HG03439 (cell line): ENCODE data around the gene DLG5.

Source experiments
- ATAC-seq: cut with Tn5 transposase; IDR thresholded peaks from one replicate; pipeline ENCODE4 v1.9.1; 2021; ENCODE audit warnings: mild to moderate bottlenecking, moderate library complexity; ENCODE audit not compliant: unreplicated experiment

DLG5 gene

DNA sequence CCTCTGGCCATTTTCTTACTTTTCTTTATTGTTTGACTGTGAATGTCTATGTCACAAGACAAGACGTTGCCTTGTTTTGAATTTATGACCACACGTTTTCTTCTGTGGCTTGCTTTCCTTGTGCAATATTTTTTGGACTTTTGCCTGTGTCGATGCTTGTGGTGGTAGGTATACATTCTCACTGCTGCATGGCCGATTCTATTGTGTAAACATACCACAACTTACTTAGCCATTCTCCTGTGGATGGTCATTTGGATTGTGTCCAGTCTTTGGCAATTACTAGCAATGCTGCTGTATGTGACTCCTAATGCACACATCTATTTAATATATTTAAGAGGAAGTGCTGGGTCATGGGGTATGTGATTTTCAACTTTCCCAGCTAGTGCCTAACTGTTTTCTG, 18.0 kb upstream of the DLG5 start:
- ATAC-seq, result no peak

DNA sequence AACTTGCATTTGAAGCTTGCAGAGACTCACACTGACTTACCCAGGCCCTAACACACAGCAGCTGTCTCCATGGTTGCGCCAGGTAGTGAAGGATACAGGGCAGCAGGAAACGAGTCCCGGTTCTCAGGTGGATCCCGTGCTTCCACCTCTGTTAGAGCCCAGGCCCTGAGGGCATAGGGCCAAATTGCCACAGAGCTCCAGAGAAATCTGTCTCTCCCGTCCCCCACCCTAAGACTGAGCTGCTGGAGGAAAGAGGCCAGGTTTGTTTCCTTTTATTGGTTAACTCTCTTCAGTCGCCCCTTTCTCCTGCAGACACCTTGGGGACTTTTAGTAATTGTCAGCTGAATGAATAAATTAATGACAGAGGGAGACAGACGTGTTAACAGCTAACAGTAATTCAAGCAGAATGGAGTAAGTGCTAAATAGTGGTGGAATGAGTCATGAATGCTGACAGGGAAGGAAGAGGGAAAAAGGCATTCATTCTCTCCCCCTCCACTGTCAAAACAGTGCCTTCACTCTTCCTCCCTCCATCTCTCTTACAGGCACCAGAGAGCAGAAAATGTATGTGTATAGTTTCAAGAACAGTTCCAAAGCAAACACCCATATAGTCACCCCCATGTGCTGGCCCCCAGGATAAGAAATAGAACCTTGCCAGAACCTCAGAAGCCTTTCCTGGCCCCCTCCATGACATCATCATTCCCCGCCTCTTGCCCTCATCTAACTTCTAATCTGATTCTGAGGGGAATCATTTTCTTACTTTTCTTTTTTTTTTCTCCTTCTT, 16.8 kb upstream of the DLG5 start:
- ATAC-seq, result no peak

DNA sequence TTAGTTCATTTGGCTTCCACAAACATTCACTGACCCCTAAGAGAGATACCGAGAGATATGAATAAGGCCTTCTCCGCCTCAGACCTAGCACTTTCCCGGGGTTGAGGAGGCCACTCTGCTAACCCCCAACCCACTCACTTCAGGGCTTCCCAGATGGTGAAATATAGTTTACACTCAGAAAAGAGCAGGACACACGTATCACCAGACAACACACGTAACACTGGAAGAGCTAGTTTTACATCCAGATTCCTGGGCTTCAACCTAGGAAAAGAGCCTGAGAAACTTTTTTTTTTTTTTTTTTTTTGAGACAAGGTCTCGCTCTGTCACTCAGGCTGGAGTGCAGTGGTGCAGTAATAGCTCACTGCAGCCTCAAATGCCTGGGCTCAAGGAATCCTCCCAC, 15.2 kb upstream of the DLG5 start:
- ATAC-seq, result no peak

DNA sequence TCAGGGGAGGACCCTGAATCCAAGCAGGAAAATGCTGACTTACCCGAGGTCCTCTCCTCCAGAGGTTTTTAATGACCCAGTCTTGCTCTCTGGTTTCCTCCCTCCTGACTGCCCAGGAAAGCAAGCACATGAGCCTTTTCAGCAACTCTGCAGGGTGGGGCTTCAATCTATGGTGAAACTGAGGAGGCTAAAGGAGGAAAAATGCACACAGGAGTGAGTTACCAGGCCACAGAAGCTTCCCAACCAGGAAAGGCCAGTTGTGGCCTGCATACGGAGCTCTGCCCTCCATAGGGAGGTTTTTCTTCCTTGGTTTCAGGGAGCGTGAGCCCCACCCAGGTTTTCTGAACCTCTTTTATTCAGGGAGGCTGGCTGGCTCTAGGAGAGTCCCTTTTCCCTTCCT, 14.1 kb upstream of the DLG5 start:
- no peak for ATAC-seq

DNA sequence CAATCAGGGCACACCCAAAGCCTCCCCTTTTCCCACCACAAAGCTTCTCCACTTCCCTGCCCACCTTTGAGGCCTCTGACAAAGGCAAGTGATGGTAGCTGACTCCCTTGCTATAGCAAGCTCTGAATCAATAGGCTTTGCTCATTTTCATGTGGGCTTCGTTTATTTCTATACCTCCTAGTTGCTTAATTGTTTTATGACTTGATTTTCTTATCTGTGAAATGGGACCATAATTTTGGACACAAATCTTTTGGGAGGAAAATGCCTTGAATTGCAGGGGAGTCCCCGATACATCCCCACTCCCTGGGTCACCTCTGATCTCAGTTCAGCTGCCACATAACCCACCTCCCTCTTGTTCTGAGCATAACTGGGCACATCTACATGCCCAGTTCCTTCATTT, 13.7 kb upstream of the DLG5 start:
- no peak for ATAC-seq

DNA sequence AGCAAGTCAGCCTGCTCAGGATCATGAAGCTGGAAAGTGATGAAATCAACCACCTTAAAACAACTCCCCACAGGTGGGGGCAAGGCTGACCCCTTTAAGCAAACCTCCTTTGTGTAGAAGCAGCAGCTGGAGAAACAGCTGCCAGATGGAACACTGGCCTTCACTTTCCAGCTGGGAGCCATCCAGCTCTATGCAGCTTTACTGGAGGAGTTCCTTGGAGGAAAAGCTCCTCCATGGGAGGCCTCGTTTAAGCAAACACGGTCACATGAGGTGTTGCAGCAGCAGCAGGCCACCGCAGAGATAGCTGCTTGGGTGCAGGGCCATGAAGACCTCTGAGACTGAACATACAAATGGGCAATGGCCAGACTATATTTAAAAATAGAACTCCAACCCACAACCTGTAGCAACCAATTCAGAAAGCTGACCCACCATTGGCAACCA, 13.0 kb upstream of the DLG5 start:
- no peak for ATAC-seq

DNA sequence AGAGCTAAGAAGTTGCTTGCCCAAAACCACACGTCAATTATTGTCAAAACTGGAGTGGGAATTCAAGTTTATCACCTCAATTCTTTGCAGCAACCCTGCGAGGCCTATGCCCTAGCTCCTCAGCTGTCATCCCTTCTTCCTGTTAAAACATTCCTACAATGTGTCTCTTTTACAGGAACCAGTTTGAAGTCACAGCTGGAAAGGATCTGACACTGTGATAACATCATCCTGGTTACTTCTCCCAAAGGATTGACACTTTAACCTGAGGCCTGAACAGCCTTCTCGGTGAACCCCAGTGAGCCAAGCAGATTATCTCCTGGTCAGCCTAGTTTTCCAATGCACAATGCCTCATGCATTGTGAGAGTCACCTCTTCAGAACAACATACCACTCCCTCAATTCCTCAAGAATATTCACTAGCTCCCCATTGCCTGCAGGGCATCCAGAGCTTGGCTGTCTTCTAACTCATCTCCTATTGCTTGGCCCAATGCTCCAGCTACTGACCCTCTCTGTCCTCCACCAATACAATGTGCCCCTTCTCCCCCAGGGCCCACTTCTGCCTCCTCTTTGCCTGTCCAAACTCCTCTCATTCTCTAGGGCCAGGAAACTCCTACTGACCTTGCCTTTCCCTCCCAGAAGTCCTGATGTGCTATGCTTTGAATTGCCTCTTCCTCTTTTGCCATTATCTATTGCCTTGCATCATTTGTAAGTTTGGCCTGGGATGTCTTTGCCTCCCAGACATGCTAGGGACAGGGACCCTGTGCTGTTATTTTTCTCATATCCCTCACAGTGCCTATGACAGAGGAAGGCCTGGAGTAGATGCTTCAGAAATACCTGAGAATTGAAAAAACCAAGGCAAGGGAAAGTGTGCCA, 10.4 kb upstream of the DLG5 start:
- no peak for ATAC-seq

DNA sequence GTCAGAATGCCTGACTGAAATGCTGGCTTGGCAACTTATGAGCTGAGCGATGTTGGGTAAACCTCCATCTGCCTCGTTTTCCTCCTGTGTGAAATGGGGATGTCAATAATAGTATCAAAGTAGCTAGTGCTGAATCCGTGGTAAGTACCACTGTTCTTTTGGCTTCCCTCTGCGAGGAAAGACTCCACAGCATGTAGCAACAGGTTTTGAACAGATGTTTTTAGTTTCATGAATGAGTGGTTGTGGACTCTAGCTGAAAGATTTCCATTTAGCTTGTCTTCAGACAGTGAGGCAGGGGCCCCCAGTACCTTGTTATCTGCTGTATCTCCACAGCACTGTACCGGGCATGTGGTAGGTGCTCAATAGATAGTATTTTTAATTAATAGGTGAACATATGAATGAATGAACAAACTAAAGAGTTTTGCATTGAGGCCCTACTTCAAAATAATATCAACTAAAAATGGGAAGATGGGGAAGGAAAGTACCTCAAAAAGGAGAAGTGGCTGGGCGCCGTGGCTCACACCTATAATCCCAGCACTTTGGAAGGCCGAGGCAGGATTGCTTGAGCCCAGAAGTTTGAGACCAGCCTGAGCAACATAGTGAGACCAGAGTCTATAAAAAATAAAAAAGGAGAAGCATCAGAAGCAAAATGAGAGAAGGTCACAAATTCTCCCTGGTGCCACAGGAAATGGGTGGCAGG, 5.6 kb upstream of the DLG5 start:
- no peak for ATAC-seq

DNA sequence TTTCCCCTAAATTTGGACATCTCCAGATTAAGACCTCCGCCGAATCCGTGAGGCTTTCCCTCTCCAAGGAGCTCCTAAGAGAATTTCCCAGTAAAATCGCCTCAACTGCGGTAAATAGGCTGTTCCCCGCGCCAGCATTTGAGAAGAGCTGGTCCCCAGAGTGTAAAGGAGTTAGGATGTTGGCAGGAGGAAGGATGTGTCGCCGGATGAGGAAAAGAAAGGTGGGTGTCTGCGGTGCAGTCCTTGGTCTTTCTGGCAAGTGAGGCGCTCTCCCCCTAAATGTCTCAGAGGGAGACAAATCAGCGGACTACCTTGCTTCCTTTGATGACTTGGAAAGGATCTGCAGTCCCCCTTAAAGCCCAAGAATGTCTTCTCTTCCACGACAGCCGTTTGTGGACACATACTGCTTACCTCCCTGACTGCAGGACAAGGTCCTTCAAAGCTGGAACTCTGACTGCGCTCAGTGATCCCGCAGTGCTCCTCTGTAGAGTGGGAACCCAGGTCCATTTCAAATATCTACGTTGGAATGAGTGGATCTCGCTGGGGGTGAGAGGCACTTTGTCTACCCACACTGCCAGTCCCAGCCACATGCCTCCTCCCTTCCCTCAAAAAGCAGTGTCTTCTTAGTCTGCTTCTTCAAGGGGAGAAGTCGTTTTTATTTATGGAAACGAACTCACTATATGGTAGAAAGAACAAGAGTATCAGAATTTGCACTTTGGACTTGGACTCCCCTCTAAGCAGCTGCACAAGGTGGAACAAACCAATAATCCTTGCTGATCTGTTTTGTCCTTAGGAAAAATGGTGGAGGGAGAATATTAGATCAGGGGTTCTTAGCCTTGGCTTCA, 1.1 kb upstream of the DLG5 start:
- no peak for ATAC-seq

DNA sequence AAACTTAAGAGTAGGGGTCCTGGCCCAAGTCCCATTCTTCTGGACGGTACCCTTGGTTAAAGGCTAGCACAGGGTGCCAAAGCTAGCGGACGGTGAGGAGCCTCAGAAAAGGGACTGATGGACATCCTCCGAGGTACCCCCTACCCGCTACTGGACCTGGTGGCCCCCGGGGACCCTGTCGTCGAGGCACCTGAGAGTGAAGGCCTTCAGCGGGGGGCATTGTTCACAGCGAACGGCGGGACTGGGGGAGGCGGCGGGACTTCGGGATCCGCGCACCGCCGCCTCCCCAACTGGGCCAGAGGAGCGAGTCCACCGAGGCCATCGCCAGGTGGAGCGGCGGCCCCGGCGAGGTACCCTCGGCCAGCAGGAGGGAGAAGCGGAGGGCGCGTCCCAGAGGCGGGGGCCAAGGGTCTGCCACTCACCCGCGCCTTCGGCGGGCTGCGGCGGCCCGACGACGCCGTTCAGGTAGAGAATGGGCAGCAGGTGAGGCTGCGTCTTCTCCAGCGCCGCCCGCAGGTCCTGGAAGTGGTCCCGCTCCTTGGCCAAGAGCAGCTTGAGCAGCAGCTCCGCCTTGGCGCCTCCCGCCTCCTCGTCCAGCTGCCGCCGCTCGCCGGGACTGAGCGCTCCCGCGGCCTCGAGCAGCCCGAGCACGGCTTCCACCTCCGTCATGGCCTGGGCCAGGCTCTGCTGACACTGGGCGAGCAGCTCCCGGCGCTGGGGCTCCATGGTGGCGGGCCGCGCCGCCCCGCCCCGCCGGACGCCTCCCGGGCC, 575 bp downstream of the DLG5 start:
- no peak for ATAC-seq

DNA sequence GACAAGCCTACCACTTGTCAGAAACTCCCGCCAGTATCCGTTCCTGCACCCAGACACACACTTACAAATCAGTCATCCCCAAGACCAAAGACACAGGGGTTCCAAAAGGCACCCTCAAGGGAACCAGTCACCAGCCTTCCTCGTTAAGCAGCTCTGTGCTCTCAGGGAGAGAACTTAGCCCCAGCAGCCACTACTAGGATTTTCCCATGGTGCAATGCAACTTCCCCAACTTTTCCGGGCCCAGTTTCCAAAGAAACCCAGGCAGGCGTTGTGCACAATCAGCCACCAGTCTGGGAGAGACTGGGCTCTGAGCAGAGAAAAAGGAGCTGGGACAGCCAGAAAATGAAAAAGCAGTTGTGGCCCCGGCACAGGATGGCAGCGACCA, 1.2 kb downstream of the DLG5 start:
- no peak for ATAC-seq

DNA sequence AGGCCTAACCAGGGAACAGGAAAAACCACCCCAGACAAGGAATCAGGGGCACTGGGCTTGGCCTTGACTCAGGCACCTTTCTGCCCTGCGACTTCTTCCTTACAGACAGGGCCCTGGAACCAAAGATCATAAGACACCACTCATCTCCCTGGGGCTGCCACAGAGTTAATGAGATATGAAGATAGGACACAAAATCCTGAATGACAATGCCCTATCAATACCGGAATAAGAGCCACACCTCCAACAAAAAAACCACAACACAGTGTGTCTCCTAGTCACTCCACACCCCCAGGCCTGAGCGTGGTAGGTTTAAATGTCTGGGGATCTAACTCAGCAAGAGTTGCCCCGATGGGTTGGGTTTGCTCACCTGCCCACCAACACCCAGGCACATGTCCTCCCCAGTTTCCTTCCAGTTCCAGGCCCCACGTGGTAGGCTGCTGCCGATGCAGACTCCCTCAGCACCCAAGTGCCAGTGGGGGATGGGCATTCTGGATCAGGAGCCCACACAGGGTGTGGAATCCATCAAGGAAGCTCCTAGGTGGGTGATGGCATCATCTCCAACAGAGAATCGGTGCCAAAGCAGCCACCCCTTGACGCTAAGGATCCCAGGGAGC, 3.9 kb downstream of the DLG5 start:
- ATAC-seq, result no peak

DNA sequence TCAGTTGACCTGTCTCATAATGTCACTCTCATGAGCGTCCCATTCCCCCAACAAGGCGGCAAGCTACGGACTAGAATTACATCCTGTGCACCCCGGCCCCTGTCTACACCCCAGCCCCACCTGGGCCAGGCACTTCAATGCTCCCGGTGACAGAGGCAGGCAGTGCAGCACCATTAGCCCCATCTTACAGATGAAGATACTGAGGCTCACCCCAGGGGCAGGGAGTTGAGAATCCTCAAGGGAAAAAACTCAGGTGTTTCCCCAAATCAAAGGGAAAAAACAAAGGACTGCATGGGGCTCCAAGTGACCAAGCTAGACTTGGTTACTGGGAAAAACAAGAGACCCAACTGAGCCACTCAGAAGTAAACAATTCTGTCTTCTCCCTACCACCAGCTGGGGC, 4.5 kb downstream of the DLG5 start:
- ATAC-seq, result no peak

DNA sequence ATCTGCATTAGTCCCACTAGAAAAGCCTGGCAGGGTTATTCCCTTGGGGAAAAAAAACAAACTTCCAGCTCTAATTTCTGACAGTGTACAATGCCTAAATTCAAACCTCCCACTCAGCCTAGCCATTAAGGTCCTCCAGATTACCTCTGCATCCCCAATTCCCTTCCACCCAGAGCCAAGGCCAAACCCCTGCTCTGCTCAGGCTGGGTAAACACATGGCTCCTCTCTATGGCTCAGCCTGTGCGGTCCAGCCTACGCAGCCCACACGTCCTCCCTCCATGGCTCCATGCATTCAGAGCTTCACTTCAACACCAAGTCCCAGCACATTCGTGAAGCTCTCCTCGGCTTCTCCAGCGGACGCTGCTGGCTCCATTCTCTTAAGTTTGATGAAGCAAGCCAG, 5.2 kb downstream of the DLG5 start:
- no peak for ATAC-seq

DNA sequence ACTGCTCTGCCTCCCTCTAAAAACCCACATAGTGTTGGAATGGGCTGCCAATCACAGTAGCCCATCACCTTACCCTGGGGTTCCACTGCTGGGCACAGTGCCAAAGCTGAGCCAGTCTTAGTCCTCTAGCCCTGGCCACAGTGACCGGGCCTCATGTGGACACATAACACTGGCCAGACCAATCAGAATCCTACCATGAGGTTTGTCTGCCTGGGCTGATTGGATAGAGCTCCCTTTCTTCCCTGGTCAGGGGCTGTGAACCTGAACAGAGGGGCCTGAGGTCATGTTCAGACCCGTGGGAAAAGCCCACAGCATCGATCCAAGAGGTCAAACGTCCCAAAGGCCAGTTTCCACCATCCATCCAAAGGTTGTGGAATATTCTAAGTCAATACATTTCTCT, 6.1 kb downstream of the DLG5 start:
- no peak for ATAC-seq

DNA sequence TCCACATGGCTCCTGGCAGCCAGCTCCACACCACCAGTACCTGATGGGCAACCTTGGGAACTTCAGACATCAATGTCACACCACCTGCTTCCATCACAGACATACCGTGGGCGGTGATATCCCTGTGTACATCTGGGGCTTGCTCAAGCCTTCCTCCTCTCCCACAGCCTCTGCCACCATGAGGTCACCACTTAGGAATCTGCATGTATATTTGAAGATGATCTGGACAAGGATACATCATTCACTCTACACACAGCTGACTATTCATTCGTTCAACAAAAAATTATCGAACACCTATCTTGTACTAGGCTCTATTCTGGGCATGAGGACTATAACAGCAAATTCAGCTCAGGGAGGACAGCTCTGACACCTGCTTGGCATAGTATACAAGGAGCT, 6.8 kb downstream of the DLG5 start:
- ATAC-seq, result no peak

DNA sequence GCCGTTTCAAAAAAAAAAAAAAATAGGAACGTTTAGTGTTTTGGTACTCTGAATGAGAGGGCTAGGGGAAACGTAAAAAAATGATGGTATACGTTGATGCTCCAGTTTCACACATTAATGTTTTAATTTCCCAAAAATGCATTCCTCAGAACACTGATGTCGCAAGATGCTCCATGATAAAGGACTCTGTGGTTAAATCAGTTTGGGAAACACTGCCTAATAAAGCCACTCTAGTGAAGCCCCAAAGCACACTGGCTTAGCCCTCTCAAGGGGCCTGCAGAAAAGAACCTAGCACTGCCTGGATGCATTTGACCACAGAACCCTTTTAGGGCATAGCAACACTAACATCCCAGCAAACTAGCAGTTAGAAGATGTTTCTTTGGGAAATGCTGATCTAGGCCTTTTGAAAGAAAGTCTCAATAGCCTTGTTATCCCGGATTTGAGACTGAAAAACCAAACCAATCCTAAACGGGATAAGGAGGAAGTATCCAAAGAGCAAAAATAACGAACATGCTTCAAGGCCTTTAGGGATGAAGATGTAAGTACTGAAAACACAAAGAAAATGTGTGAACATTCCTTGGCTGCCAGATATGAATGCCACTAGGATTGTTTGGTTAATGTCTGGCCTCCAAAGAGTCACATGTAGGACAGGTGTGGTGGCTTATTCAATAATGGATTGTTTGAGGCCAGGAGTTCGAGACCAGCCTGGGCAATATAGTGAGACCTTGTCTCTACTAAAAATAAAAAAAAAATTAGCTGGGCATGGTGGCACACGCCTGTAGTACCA, 11.0 kb downstream of the DLG5 start:
- no peak for ATAC-seq

DNA sequence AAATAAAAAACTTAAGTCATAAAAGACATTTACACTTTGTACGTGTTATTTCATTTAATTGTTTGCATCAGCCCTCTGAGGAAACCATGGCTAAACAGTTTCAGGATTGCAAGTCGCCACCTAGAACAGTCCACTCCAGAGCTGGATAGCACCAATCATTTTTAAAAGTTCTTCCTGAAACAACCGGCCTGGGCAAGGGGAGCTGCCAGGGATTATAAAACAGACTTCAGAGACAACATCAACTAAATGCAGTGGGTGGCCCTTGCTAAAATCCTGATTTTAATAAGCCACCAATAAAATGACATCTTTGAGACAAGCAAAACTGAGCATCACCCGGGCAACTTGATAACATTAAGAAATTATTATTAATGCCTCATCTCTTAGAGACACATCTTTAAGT, 13.5 kb downstream of the DLG5 start:
- ATAC-seq, result no peak

DNA sequence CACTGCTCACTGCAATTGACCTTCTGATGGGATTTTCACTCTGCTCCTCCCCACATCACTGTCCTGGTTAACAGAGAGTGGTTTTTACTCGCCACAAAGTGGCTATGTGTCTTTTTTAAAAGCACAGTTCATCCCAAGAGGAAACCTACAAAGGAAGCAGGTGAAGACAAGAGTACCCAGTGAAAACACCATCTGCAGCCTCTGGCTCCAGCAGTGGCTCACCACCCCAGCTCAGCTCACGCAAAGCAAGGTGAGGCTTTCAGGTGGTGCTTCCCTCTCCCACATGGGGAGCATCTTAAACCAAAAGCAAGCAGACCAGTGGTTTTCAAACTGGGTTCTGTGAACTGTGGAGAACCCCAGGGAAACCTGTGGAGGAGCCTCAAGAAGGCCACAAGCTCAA, 14.0 kb downstream of the DLG5 start:
- no peak for ATAC-seq
